IPS-18a (cell line): ENCODE results near the gene OR5D18.

Experiments used
- H3K27ac ChIP-seq: one replicate; pipeline ENCODE4 v1.5.1; 2013; ENCODE audit warnings: low read length
- H3K27me3 ChIP-seq: one replicate; pipeline ENCODE4 v1.6.1; 2013; ENCODE audit warnings: mild to moderate bottlenecking, low read length; ENCODE audit not compliant: control insufficient read depth, insufficient read depth
- H3K36me3 ChIP-seq: one replicate; pipeline ENCODE4 v1.6.1; 2013; ENCODE audit warnings: low read depth, low read length; ENCODE audit not compliant: control insufficient read depth
- H3K4me1 ChIP-seq: one replicate; pipeline ENCODE4 v1.6.1; 2013; ENCODE audit warnings: low read depth, low read length; ENCODE audit not compliant: control insufficient read depth
- H3K4me3 ChIP-seq: one replicate; pipeline ENCODE4 v1.5.1; 2013; ENCODE audit warnings: low read length
- H3K9ac ChIP-seq: one replicate; pipeline ENCODE4 v1.6.1; 2013; ENCODE audit warnings: mild to moderate bottlenecking, low read length, moderate library complexity
- H3K9me3 ChIP-seq: one replicate; pipeline ENCODE4 v1.6.1; 2013; ENCODE audit warnings: low read depth, low read length; ENCODE audit not compliant: control insufficient read depth

The OR5D18 gene

GRCh38 chr11:55819330-55819729 lies at the start of gene OR5D18:
TSS of gene OR5D18 (plus strand) at chr11:55819630. CDS start at chr11:55819630, 0 bp downstream.
- H3K9ac ChIP-seq = no peak within 1 kb of the TSS
- peaks cover 69% of the 10 kb centered on the region for H3K9me3 ChIP-seq
- no peaks in the 10 kb centered on the region for H3K27me3 ChIP-seq
- H3K4me3 ChIP-seq = no peak within 1 kb of the TSS
- no peaks in the 10 kb centered on the region for H3K36me3 ChIP-seq
- no peaks in the 10 kb centered on the region for H3K4me1 ChIP-seq
- no peak within 1 kb of the TSS for H3K27ac ChIP-seq

GRCh38 chr11:55773138-55773537 lies 46.3 kb upstream of the OR5D18 start, which contains the start of gene OR5D13:
TSS of gene OR5D13 (plus strand) at chr11:55773438. CDS start at chr11:55773438, 0 bp downstream.
- H3K4me3 ChIP-seq = no peak within 1 kb of the TSS
- H3K4me1 ChIP-seq = no peaks in the 10 kb centered on the region
- no peaks in the 10 kb centered on the region for H3K36me3 ChIP-seq
- H3K9me3 ChIP-seq = peaks cover 63% of the 10 kb centered on the region
- H3K9ac ChIP-seq = no peak within 1 kb of the TSS
- H3K27ac ChIP-seq = no peak within 1 kb of the TSS
- H3K27me3 ChIP-seq = no peaks in the 10 kb centered on the region

GRCh38 chr11:55791606-55792005 lies 27.8 kb upstream of the OR5D18 start:
- Histone ChIP-seq H3K9ac (no peak overlapping the region), H3K36me3 (no peaks in the 10 kb centered on the region), H3K4me1 (no peaks in the 10 kb centered on the region), H3K27ac (no peak overlapping the region), H3K9me3 (peaks cover 85% of the 10 kb centered on the region), H3K27me3 (no peaks in the 10 kb centered on the region), H3K4me3 (no peak overlapping the region)

- no peak overlapping the region for H3K9ac ChIP-seq
- H3K27ac ChIP-seq = no peak overlapping the region
- no peaks in the 10 kb centered on the region for H3K36me3 ChIP-seq
- peaks cover 81% of the 10 kb centered on the region for H3K9me3 ChIP-seq
- no peak overlapping the region for H3K4me3 ChIP-seq
- no peaks in the 10 kb centered on the region for H3K27me3 ChIP-seq
- no peaks in the 10 kb centered on the region for H3K4me1 ChIP-seq
Observed at GRCh38 chr11:55793321-55793720, 26.1 kb upstream of the OR5D18 start.

- no peaks in the 10 kb centered on the region for H3K4me1 ChIP-seq
Observed at GRCh38 chr11:55795256-55795655, 24.2 kb upstream of the OR5D18 start, which contains the start of gene OR5D14. TSS of gene OR5D14 (plus strand) at chr11:55795556. CDS start at chr11:55795556, 0 bp downstream.

GRCh38 chr11:55806248-55806647 lies 13.2 kb upstream of the OR5D18 start:
- Histone ChIP-seq H3K9me3 (peaks cover 70% of the 10 kb centered on the region), H3K9ac (no peak overlapping the region), H3K27me3 (no peaks in the 10 kb centered on the region), H3K36me3 (no peaks in the 10 kb centered on the region), H3K27ac (no peak overlapping the region), H3K4me3 (no peak overlapping the region), H3K4me1 (no peaks in the 10 kb centered on the region)

More at GRCh38 chr11:55795256-55795655, 24.2 kb upstream of the OR5D18 start, which contains the start of gene OR5D14:
- H3K9me3 ChIP-seq = peaks cover 86% of the 10 kb centered on the region
- no peaks in the 10 kb centered on the region for H3K36me3 ChIP-seq
- no peak within 1 kb of the TSS for H3K9ac ChIP-seq
- no peaks in the 10 kb centered on the region for H3K27me3 ChIP-seq
- H3K4me3 ChIP-seq = no peak within 1 kb of the TSS
- H3K27ac ChIP-seq = no peak within 1 kb of the TSS

GRCh38 chr11:55811067-55811466 lies 8.4 kb upstream of the OR5D18 start, which contains the start of gene OR5L1:
TSS of gene OR5L1 (plus strand) at chr11:55811367. CDS start at chr11:55811467, 100 bp downstream.
- no peak within 1 kb of the TSS for H3K4me3 ChIP-seq
- H3K9ac ChIP-seq = no peak within 1 kb of the TSS
- H3K9me3 ChIP-seq = peaks cover 75% of the 10 kb centered on the region
- H3K4me1 ChIP-seq = no peaks in the 10 kb centered on the region
- H3K36me3 ChIP-seq = no peaks in the 10 kb centered on the region
- no peak within 1 kb of the TSS for H3K27ac ChIP-seq
- H3K27me3 ChIP-seq = no peaks in the 10 kb centered on the region

- Histone ChIP-seq H3K9me3 (peaks cover 82% of the 10 kb centered on the region), H3K4me3 (no peak within 1 kb of the TSS), H3K9ac (no peak within 1 kb of the TSS), H3K27ac (no peak within 1 kb of the TSS), H3K36me3 (no peaks in the 10 kb centered on the region), H3K4me1 (no peaks in the 10 kb centered on the region), H3K27me3 (no peaks in the 10 kb centered on the region)
Observed at GRCh38 chr11:55826919-55827318, 7.5 kb downstream of the OR5D18 start, which contains the start of gene OR5L2. TSS of gene OR5L2 (plus strand) at chr11:55827219. CDS start at chr11:55827219, 0 bp downstream.

- Histone ChIP-seq H3K4me3 (no peak within 1 kb of the TSS), H3K36me3 (no peaks in the 10 kb centered on the region), H3K9me3 (peaks cover 59% of the 10 kb centered on the region), H3K9ac (no peak within 1 kb of the TSS), H3K27ac (no peak within 1 kb of the TSS), H3K4me1 (no peaks in the 10 kb centered on the region), H3K27me3 (no peaks in the 10 kb centered on the region)
Observed at GRCh38 chr11:55838452-55838851, 19.0 kb downstream of the OR5D18 start, which contains the start of gene OR5D16. TSS of gene OR5D16 (plus strand) at chr11:55838752. CDS start at chr11:55838752, 0 bp downstream.

GRCh38 chr11:55847453-55847852 lies 28.0 kb downstream of the OR5D18 start:
- H3K9me3 ChIP-seq = peaks cover 62% of the 10 kb centered on the region
- H3K27me3 ChIP-seq = no peaks in the 10 kb centered on the region
- H3K4me3 ChIP-seq = no peak overlapping the region
- no peak overlapping the region for H3K9ac ChIP-seq
- H3K4me1 ChIP-seq = no peaks in the 10 kb centered on the region
- H3K36me3 ChIP-seq = no peaks in the 10 kb centered on the region
- no peak overlapping the region for H3K27ac ChIP-seq

GRCh38 chr11:55849037-55849436 lies 29.6 kb downstream of the OR5D18 start:
- Histone ChIP-seq H3K27ac (no peak overlapping the region), H3K36me3 (no peaks in the 10 kb centered on the region), H3K9ac (no peak overlapping the region), H3K4me1 (no peaks in the 10 kb centered on the region), H3K9me3 (peaks cover 72% of the 10 kb centered on the region), H3K4me3 (no peak overlapping the region), H3K27me3 (no peaks in the 10 kb centered on the region)

GRCh38 chr11:55852141-55852540 lies 32.7 kb downstream of the OR5D18 start:
- Histone ChIP-seq H3K4me1 (no peaks in the 10 kb centered on the region), H3K27ac (no peak overlapping the region), H3K36me3 (no peaks in the 10 kb centered on the region), H3K9me3 (peaks cover 72% of the 10 kb centered on the region), H3K9ac (no peak overlapping the region), H3K4me3 (no peak overlapping the region), H3K27me3 (no peaks in the 10 kb centered on the region)
